ENCODE measurements around the gene PCLO. TPM values are rescaled to one million over a fixed set of nuclear protein-coding genes. Genes with fewer than 3 reads are reported as not detected.

PCLO gene
- total and polyA plus RNA-seq, 12 donors: 0.06 to 10.8 (median 2.3) TPM

- H3K4me3 ChIP-seq: no peak overlapping the region
- DNase-seq: no peak
- 67 to 72% methylated on average over 1 of the region's 1 CpG for WGBS, 2 donors
- intact Hi-C loops (cut with DNase I): no loop called here
- no peaks in the 10 kb centered on the region for H3K36me3 ChIP-seq
- no peak overlapping the region for H3K27ac ChIP-seq
- no peaks in the 10 kb centered on the region for H3K4me1 ChIP-seq
- no peak for ATAC-seq
- no peaks in the 10 kb centered on the region for H3K27me3 ChIP-seq
- TF ChIP-seq, protein P1, sequence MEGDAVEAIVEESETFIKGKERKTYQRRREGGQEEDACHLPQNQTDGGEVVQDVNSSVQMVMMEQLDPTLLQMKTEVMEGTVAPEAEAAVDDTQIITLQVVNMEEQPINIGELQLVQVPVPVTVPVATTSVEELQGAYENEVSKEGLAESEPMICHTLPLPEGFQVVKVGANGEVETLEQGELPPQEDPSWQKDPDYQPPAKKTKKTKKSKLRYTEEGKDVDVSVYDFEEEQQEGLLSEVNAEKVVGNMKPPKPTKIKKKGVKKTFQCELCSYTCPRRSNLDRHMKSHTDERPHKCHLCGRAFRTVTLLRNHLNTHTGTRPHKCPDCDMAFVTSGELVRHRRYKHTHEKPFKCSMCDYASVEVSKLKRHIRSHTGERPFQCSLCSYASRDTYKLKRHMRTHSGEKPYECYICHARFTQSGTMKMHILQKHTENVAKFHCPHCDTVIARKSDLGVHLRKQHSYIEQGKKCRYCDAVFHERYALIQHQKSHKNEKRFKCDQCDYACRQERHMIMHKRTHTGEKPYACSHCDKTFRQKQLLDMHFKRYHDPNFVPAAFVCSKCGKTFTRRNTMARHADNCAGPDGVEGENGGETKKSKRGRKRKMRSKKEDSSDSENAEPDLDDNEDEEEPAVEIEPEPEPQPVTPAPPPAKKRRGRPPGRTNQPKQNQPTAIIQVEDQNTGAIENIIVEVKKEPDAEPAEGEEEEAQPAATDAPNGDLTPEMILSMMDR (IDR thresholded peaks at IDR 0.05): no peak
- H3K9me3 ChIP-seq: peaks cover 0 to 23% (median 3%) of the 10 kb centered on the region in 11 donors
Measured at GRCh38 chr7:83020161-83020560, 142.5 kb downstream of the PCLO start.

- H3K27ac ChIP-seq: no peak overlapping the region
- no peak overlapping the region for H3K4me3 ChIP-seq
- H3K36me3 ChIP-seq: no peaks in the 10 kb centered on the region
- intact Hi-C loops (cut with DNase I): no loop called here
- peaks cover 0 to 7% (median 0%) of the 10 kb centered on the region in 11 donors for H3K9me3 ChIP-seq
- H3K27me3 ChIP-seq: no peaks in the 10 kb centered on the region
- DNase-seq (no peak), ATAC-seq (no peak)
- 56 to 64% methylated on average over 2 of the region's 2 CpGs for WGBS, 2 donors
- TF ChIP-seq, protein P1 (IDR thresholded peaks at IDR 0.05): no peak
- H3K4me1 ChIP-seq: no peaks in the 10 kb centered on the region
Measured at GRCh38 chr7:83015916-83016315, 146.8 kb downstream of the PCLO start.

DNA sequence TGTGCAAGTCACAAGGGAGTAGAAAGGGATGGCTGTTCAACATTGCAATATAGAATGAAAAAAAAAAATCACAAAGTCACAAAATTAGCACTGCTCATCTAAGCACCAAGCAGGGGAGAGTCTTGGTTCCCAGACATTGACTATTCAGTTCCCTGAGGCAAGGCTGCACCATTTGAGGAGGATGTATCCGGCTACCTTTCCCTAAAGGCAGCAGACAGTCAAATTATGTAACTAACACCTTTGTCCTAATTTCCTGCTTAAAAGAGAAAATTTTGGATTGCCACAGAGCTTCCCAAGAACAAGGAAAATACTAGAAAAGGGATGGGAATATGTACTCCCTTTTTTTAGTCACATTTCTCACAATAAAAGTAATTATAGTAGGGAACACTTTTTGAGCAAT, 148.1 kb downstream of the PCLO start:
- no peak for DNase-seq
- no peaks in the 10 kb centered on the region for H3K4me1 ChIP-seq
- intact Hi-C loops (cut with DNase I): no loop called here
- ATAC-seq: no peak
- no peak overlapping the region for H3K4me3 ChIP-seq
- WGBS, 2 donors: 77 to 79% methylated on average over 1 of the region's 1 CpG
- H3K36me3 ChIP-seq: no peaks in the 10 kb centered on the region
- H3K9me3 ChIP-seq: no peaks in the 10 kb centered on the region
- no peak overlapping the region for H3K27ac ChIP-seq
- H3K27me3 ChIP-seq: no peaks in the 10 kb centered on the region
- TF ChIP-seq, protein P1 (IDR thresholded peaks at IDR 0.05): no peak

DNA sequence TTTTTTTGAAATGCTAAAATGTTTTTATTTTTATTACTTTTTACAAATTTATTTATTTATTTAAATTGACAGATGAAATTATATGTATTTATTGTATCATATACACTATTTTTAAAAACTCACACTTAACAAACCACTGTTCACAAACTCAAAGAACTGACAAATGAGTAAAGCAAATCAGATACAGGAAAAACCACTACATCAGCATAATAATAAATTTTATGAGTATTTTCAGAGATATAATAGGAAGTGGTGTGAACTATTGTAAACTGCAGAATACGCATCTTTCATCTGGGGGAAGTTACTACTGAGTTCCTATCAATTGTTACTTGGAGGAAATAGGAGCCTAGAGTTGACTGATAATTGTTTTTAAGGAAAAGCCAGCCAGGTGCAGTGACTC, 150.7 kb downstream of the PCLO start:
- no peaks in the 10 kb centered on the region for H3K27me3 ChIP-seq
- TF ChIP-seq, protein P1 (IDR thresholded peaks at IDR 0.05): no peak
- intact Hi-C loops (cut with DNase I): no loop called here
- no peak overlapping the region for H3K27ac ChIP-seq
- 66 to 73% methylated on average over 1 of the region's 1 CpG for WGBS, 2 donors
- H3K4me1 ChIP-seq: no peaks in the 10 kb centered on the region
- H3K36me3 ChIP-seq: no peaks in the 10 kb centered on the region
- DNase-seq (no peak), ATAC-seq (no peak)
- H3K4me3 ChIP-seq: no peak overlapping the region
- H3K9me3 ChIP-seq: no peaks in the 10 kb centered on the region

All from heart right ventricle (tissue), 16 donors.